Skeletal muscle tissue (tissue), 4 donors: ENCODE measurements around the gene CENPK. TPM values are rescaled to one million over a fixed set of nuclear protein-coding genes. Genes with fewer than 3 reads are reported as not detected.

Source experiments
- H3K27ac ChIP-seq: one replicate; pipeline ENCODE4 v1.7.0; 2013; ENCODE audit warnings: mild to moderate bottlenecking, low read depth, low read length, inconsistent platforms
- H3K27me3 ChIP-seq, 3 donors: one replicate each; pipeline ENCODE4 v1.7.0; 2013; ENCODE audit warnings: low read length in 3 of 3; ENCODE audit not compliant: control insufficient read depth in 3 of 3, insufficient read depth in 3 of 3
- H3K36me3 ChIP-seq, 3 donors: one replicate each; pipeline ENCODE4 v1.7.0; 2013; ENCODE audit warnings: low read length in 3 of 3; ENCODE audit not compliant: control insufficient read depth in 3 of 3, insufficient read depth in 3 of 3
- H3K4me1 ChIP-seq, 3 donors: one replicate each; pipeline ENCODE4 v1.7.0; 2013; ENCODE audit warnings: low read length in 3 of 3, mild to moderate bottlenecking in 3 of 3; ENCODE audit not compliant: control insufficient read depth in 3 of 3, insufficient read depth in 3 of 3
- H3K4me3 ChIP-seq, 3 donors: one replicate each; pipeline ENCODE4 v1.7.0; 2013; ENCODE audit warnings: low read length in 3 of 3
- H3K9ac ChIP-seq, 3 donors: one replicate each; pipeline ENCODE4 v1.7.0; 2013; ENCODE audit warnings: low read length in 3 of 3, mild to moderate bottlenecking in 3 of 3, moderate library complexity in 2 of 3, low read depth in 1 of 3
- H3K9me3 ChIP-seq, 3 donors: one replicate each; pipeline ENCODE4 v1.7.0; 2013; ENCODE audit warnings: low read length in 3 of 3; ENCODE audit not compliant: control insufficient read depth in 3 of 3
- total RNA-seq: library from RNA; depleted of rRNA; stranded (reverse); fragments of >200 nt; gene quantifications from one replicate; pipeline ENCODE4 v1.2.3, GENCODE V29; 2014
- donor health status: Osteomylitis.

CENPK gene
- total RNA-seq, 1 donor from 2014 or later = 12.5 TPM

GRCh38 chr5:65482296-65482735, 80.7 kb downstream of the CENPK start:
- peaks cover 3 to 14% (median 8%) of the 10 kb centered on the region in 3 donors for H3K4me1 ChIP-seq
- no peaks in the 10 kb centered on the region for H3K9me3 ChIP-seq
- peak overlapping the region; percentile 69 to 83 (median 70) for H3K4me3 ChIP-seq
- no peaks in the 10 kb centered on the region for H3K27me3 ChIP-seq
- H3K36me3 ChIP-seq = no peaks in the 10 kb centered on the region
- H3K27ac ChIP-seq = peak overlapping the region; percentile 78
- peak overlapping the region; percentile 58 to 86 (median 73) for H3K9ac ChIP-seq

GRCh38 chr5:65481635-65482295, 81.2 kb downstream of the CENPK start, which contains the start of gene ADAMTS6:
ADAMTS6 (minus strand) TSS chr5:65481920; CDS start chr5:65473673, 8,247 bp downstream.
- H3K27ac ChIP-seq = peak within 1 kb of the TSS; percentile 78
- H3K9me3 ChIP-seq = no peaks in the 10 kb centered on the region
- peaks cover 3 to 14% (median 8%) of the 10 kb centered on the region in 3 donors for H3K4me1 ChIP-seq
- H3K36me3 ChIP-seq = no peaks in the 10 kb centered on the region
- H3K27me3 ChIP-seq = no peaks in the 10 kb centered on the region
- H3K4me3 ChIP-seq = peak within 1 kb of the TSS; percentile 69 to 83 (median 70)
- peak within 1 kb of the TSS; percentile 61 to 86 (median 73) for H3K9ac ChIP-seq

- Histone ChIP-seq H3K4me1 (peaks cover 3 to 14% (median 8%) of the 10 kb centered on the region in 3 donors), H3K27ac (peak overlapping the region; percentile 78)
Observed at GRCh38 chr5:65481171-65481581, 81.8 kb downstream of the CENPK start.

GRCh38 chr5:65480306-65480865, 82.6 kb downstream of the CENPK start:
- H3K9ac ChIP-seq = peak overlapping the region; percentile 61 to 73 (median 65)
- no peaks in the 10 kb centered on the region for H3K36me3 ChIP-seq
- peak overlapping the region; percentile 50 for H3K27ac ChIP-seq
- H3K4me1 ChIP-seq = peaks cover 3 to 14% (median 8%) of the 10 kb centered on the region in 3 donors
- no peaks in the 10 kb centered on the region for H3K9me3 ChIP-seq
- H3K27me3 ChIP-seq = no peaks in the 10 kb centered on the region
- peak overlapping the region; percentile 69 to 83 (median 70) for H3K4me3 ChIP-seq

More at GRCh38 chr5:65481171-65481581, 81.8 kb downstream of the CENPK start:
- Histone ChIP-seq H3K27me3 (no peaks in the 10 kb centered on the region), H3K9me3 (no peaks in the 10 kb centered on the region), H3K9ac (peak overlapping the region; percentile 58 to 86 (median 73)), H3K36me3 (no peaks in the 10 kb centered on the region), H3K4me3 (peak overlapping the region; percentile 69 to 83 (median 70))

- Histone ChIP-seq H3K9me3 (no peaks in the 10 kb centered on the region), H3K4me3 (no peak overlapping the region), H3K36me3 (no peaks in the 10 kb centered on the region), H3K4me1 (peaks cover 3 to 14% (median 8%) of the 10 kb centered on the region in 3 donors), H3K27ac (no peak overlapping the region), H3K27me3 (no peaks in the 10 kb centered on the region), H3K9ac (peak overlapping the region in 1 of 3 donors; percentile 73)
Observed at GRCh38 chr5:65479527-65479926, 83.4 kb downstream of the CENPK start.

- H3K4me1 ChIP-seq = peaks cover 3 to 12% (median 8%) of the 10 kb centered on the region in 3 donors
- no peak overlapping the region for H3K9ac ChIP-seq
- no peaks in the 10 kb centered on the region for H3K36me3 ChIP-seq
- H3K27me3 ChIP-seq = no peaks in the 10 kb centered on the region
- H3K4me3 ChIP-seq = no peak overlapping the region
- H3K9me3 ChIP-seq = no peaks in the 10 kb centered on the region
- H3K27ac ChIP-seq = no peak overlapping the region
Observed at GRCh38 chr5:65478336-65478735, 84.6 kb downstream of the CENPK start.

- no peak overlapping the region for H3K9ac ChIP-seq
- no peak overlapping the region for H3K4me3 ChIP-seq
- no peak overlapping the region for H3K27ac ChIP-seq
- peaks cover 0 to 8% (median 5%) of the 10 kb centered on the region in 3 donors for H3K4me1 ChIP-seq
- no peaks in the 10 kb centered on the region for H3K27me3 ChIP-seq
- H3K36me3 ChIP-seq = no peaks in the 10 kb centered on the region
- no peaks in the 10 kb centered on the region for H3K9me3 ChIP-seq
Observed at GRCh38 chr5:65475895-65476294, 87.1 kb downstream of the CENPK start.

GRCh38 chr5:65475336-65475735, 87.6 kb downstream of the CENPK start:
- H3K27me3 ChIP-seq = no peaks in the 10 kb centered on the region
- no peak overlapping the region for H3K9ac ChIP-seq
- H3K9me3 ChIP-seq = no peaks in the 10 kb centered on the region
- H3K27ac ChIP-seq = no peak overlapping the region
- no peaks in the 10 kb centered on the region for H3K36me3 ChIP-seq
- peaks cover 0 to 3% (median 0%) of the 10 kb centered on the region in 3 donors for H3K4me1 ChIP-seq
- no peak overlapping the region for H3K4me3 ChIP-seq

GRCh38 chr5:65474130-65474711, 88.7 kb downstream of the CENPK start:
- no peaks in the 10 kb centered on the region for H3K27me3 ChIP-seq
- H3K9me3 ChIP-seq = no peaks in the 10 kb centered on the region
- no peak overlapping the region for H3K27ac ChIP-seq
- no peak overlapping the region for H3K4me3 ChIP-seq
- H3K36me3 ChIP-seq = no peaks in the 10 kb centered on the region
- H3K4me1 ChIP-seq = no peaks in the 10 kb centered on the region
- no peak overlapping the region for H3K9ac ChIP-seq

- H3K9ac ChIP-seq = no peak overlapping the region
- no peaks in the 10 kb centered on the region for H3K27me3 ChIP-seq
- no peaks in the 10 kb centered on the region for H3K9me3 ChIP-seq
- no peaks in the 10 kb centered on the region for H3K36me3 ChIP-seq
- no peak overlapping the region for H3K27ac ChIP-seq
- H3K4me1 ChIP-seq = no peaks in the 10 kb centered on the region
- H3K4me3 ChIP-seq = no peak overlapping the region
Observed at GRCh38 chr5:65468633-65469032, 94.3 kb downstream of the CENPK start.
